Measurements from ENCODE around the gene INPP4B.

INPP4B gene

GRCh38 chr4:142030010-142030409, 816.1 kb downstream of the INPP4B start:
- no peak overlapping the region for H3K4me3 ChIP-seq (ENCODE audit: low read length)
- H3K27me3 ChIP-seq (replicated peaks; ENCODE audit: control insufficient read depth, insufficient read depth, low read length), result no peaks in the 10 kb centered on the region
- H3K4me1 ChIP-seq (ENCODE audit: control insufficient read depth, insufficient read depth, low read length), result no peaks in the 10 kb centered on the region
- H3K9me3 ChIP-seq (ENCODE audit: control insufficient read depth, low read length), result no peaks in the 10 kb centered on the region
- no peak overlapping the region for H3K9ac ChIP-seq (ENCODE audit: low read length)
- no peaks in the 10 kb centered on the region for H3K36me3 ChIP-seq (ENCODE audit: control insufficient read depth, insufficient read depth, low read length, severe bottlenecking)
- no peak for DNase-seq (ENCODE audit: low read depth)

DNA sequence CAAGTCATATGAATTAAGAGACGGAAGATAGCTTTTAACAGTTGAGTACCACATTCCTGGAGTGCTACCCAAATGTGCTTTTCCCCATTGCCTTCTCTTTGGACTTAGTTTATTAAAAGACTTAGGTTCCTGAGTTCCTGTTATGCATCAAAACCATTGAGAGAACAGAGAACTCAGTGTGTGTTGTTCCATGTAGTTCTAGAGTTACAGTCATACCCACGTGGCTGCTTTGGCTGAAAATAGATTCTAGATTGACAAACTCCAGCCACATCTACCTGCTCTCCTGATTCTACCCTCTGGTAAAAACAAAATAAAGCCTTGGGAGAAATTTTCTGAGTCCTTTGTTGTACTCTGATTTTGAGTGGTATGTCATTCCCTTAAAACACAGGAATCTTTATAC, 824.3 kb downstream of the INPP4B start:
- Histone ChIP-seq H3K36me3 (ENCODE audit: control insufficient read depth, insufficient read depth, low read length, severe bottlenecking) (no peaks in the 10 kb centered on the region), H3K27me3 (replicated peaks; ENCODE audit: control insufficient read depth, insufficient read depth, low read length) (no peaks in the 10 kb centered on the region), H3K9ac (ENCODE audit: low read length) (no peak overlapping the region), H3K9me3 (ENCODE audit: control insufficient read depth, low read length) (no peaks in the 10 kb centered on the region), H3K4me1 (ENCODE audit: control insufficient read depth, insufficient read depth, low read length) (no peaks in the 10 kb centered on the region), H3K4me3 (ENCODE audit: low read length) (no peak overlapping the region)
- DNase-seq (ENCODE audit: low read depth), result no peak

DNA sequence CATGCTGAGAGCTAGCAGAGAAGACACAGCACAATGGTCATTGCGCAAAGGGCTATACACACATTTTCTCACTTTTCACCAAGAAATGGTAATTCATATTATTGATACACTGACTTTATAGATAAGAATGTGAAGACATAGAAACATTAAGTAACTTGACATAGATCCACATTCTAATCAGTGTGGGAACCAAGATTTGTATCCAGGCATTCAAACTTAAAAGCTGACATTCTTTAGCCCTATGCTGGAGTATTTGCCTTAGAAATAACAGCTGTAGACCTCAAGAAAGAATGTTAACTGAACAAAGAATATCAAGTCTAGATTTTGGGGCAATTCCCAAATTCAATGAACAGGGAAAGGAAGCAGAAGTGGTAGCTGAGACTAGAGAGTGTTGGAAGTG, 824.9 kb downstream of the INPP4B start:
- H3K4me3 ChIP-seq (ENCODE audit: low read length), result no peak overlapping the region
- H3K4me1 ChIP-seq (ENCODE audit: control insufficient read depth, insufficient read depth, low read length), result no peaks in the 10 kb centered on the region
- H3K27me3 ChIP-seq (replicated peaks; ENCODE audit: control insufficient read depth, insufficient read depth, low read length), result no peaks in the 10 kb centered on the region
- H3K9ac ChIP-seq (ENCODE audit: low read length), result no peak overlapping the region
- H3K36me3 ChIP-seq (ENCODE audit: control insufficient read depth, insufficient read depth, low read length, severe bottlenecking), result no peaks in the 10 kb centered on the region
- H3K9me3 ChIP-seq (ENCODE audit: control insufficient read depth, low read length), result no peaks in the 10 kb centered on the region
- no peak for DNase-seq (ENCODE audit: low read depth)

- Histone ChIP-seq H3K9ac (ENCODE audit: low read length) (no peak overlapping the region), H3K4me3 (ENCODE audit: low read length) (no peak overlapping the region), H3K9me3 (ENCODE audit: control insufficient read depth, low read length) (peaks cover 3% of the 10 kb centered on the region), H3K36me3 (ENCODE audit: control insufficient read depth, insufficient read depth, low read length, severe bottlenecking) (no peaks in the 10 kb centered on the region), H3K27me3 (replicated peaks; ENCODE audit: control insufficient read depth, insufficient read depth, low read length) (no peaks in the 10 kb centered on the region), H3K4me1 (ENCODE audit: control insufficient read depth, insufficient read depth, low read length) (no peaks in the 10 kb centered on the region)
- DNase-seq (ENCODE audit: low read depth), result no peak
Observed at GRCh38 chr4:142016031-142016430, 830.1 kb downstream of the INPP4B start.

DNA sequence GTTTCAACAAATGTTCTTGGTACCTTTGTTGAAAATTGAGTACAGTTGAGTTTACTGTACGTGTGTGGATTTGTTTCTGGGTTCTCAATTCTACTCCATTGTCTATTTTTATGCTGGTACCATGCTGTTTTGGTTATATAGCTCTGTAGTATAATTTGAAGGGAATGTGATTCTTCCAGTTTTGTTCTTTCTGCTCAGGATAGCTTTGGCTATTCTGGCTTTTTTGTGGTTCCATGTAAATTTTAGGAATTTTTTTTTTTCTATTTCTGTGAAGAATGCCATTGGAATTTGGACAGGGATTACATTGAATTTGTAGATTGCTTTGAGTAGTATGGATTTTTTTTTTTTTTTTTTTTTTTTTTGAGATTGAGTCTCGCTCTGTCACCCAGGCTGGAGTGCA, 836.4 kb downstream of the INPP4B start:
- Histone ChIP-seq H3K9ac (ENCODE audit: low read length) (no peak overlapping the region), H3K9me3 (ENCODE audit: control insufficient read depth, low read length) (peaks cover 16% of the 10 kb centered on the region), H3K27me3 (replicated peaks; ENCODE audit: control insufficient read depth, insufficient read depth, low read length) (no peaks in the 10 kb centered on the region), H3K36me3 (ENCODE audit: control insufficient read depth, insufficient read depth, low read length, severe bottlenecking) (no peaks in the 10 kb centered on the region), H3K4me1 (ENCODE audit: control insufficient read depth, insufficient read depth, low read length) (no peaks in the 10 kb centered on the region), H3K4me3 (ENCODE audit: low read length) (no peak overlapping the region)
- DNase-seq (ENCODE audit: low read depth), result no peak

GRCh38 chr4:142005519-142005918, 840.6 kb downstream of the INPP4B start:
- H3K36me3 ChIP-seq (ENCODE audit: control insufficient read depth, insufficient read depth, low read length, severe bottlenecking), result no peaks in the 10 kb centered on the region
- H3K9ac ChIP-seq (ENCODE audit: low read length), result no peak overlapping the region
- no peaks in the 10 kb centered on the region for H3K27me3 ChIP-seq (replicated peaks; ENCODE audit: control insufficient read depth, insufficient read depth, low read length)
- H3K4me3 ChIP-seq (ENCODE audit: low read length), result no peak overlapping the region
- DNase-seq (ENCODE audit: low read depth), result no peak
- peaks cover 19% of the 10 kb centered on the region for H3K9me3 ChIP-seq (ENCODE audit: control insufficient read depth, low read length)
- no peaks in the 10 kb centered on the region for H3K4me1 ChIP-seq (ENCODE audit: control insufficient read depth, insufficient read depth, low read length)

GRCh38 chr4:141999446-142000143, 846.5 kb downstream of the INPP4B start:
- H3K9ac ChIP-seq (ENCODE audit: low read length), result no peak overlapping the region
- H3K9me3 ChIP-seq (ENCODE audit: control insufficient read depth, low read length), result peaks cover 19% of the 10 kb centered on the region
- H3K4me3 ChIP-seq (ENCODE audit: low read length), result no peak overlapping the region
- no peaks in the 10 kb centered on the region for H3K4me1 ChIP-seq (ENCODE audit: control insufficient read depth, insufficient read depth, low read length)
- no peak for DNase-seq (ENCODE audit: low read depth)
- H3K27me3 ChIP-seq (replicated peaks; ENCODE audit: control insufficient read depth, insufficient read depth, low read length), result no peaks in the 10 kb centered on the region
- no peaks in the 10 kb centered on the region for H3K36me3 ChIP-seq (ENCODE audit: control insufficient read depth, insufficient read depth, low read length, severe bottlenecking)

DNA sequence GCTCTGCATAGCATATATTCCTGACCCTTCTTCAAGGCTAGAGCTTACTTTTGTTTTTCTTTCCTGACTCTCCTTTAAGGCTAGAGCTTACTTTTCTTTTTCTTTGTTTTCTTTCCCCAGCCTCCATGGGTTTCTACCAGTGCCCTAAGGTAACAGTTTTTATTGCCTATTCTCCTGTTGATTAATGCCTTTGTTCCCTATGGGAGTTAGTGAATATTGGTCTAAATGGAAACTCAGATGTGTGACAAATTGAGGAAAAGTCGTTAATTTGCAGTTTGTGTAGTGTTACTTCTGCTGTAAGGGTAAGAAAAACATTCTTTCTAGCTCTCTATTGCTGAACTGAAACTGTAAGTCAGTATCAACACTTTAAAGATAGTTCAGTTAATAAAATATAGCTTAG, 851.0 kb downstream of the INPP4B start:
- no peaks in the 10 kb centered on the region for H3K4me1 ChIP-seq (ENCODE audit: control insufficient read depth, insufficient read depth, low read length)
- H3K27me3 ChIP-seq (replicated peaks; ENCODE audit: control insufficient read depth, insufficient read depth, low read length), result no peaks in the 10 kb centered on the region
- H3K36me3 ChIP-seq (ENCODE audit: control insufficient read depth, insufficient read depth, low read length, severe bottlenecking), result no peaks in the 10 kb centered on the region
- H3K9me3 ChIP-seq (ENCODE audit: control insufficient read depth, low read length), result peaks cover 19% of the 10 kb centered on the region
- no peak for DNase-seq (ENCODE audit: low read depth)
- no peak overlapping the region for H3K4me3 ChIP-seq (ENCODE audit: low read length)
- no peak overlapping the region for H3K9ac ChIP-seq (ENCODE audit: low read length)

GRCh38 chr4:141977433-141977832, 868.7 kb downstream of the INPP4B start:
- Histone ChIP-seq H3K4me1 (ENCODE audit: control insufficient read depth, insufficient read depth, low read length) (no peaks in the 10 kb centered on the region), H3K9me3 (ENCODE audit: control insufficient read depth, low read length) (no peaks in the 10 kb centered on the region), H3K36me3 (ENCODE audit: control insufficient read depth, insufficient read depth, low read length, severe bottlenecking) (no peaks in the 10 kb centered on the region), H3K9ac (ENCODE audit: low read length) (no peak overlapping the region), H3K27me3 (replicated peaks; ENCODE audit: control insufficient read depth, insufficient read depth, low read length) (no peaks in the 10 kb centered on the region), H3K4me3 (ENCODE audit: low read length) (no peak overlapping the region)
- no peak for DNase-seq (ENCODE audit: low read depth)

Measured in adipocyte (in vitro differentiated cells).